Fibroblast of villous mesenchyme (primary cell): ENCODE data around the gene LMX1A. TPM values are rescaled to one million over a fixed set of nuclear protein-coding genes. Genes with fewer than 3 reads are reported as not detected.

Experiments used
- DNase-seq: peaks from one replicate; pipeline ENCODE4 v3.0.0-alpha.2; 2010; ENCODE audit warnings: low read depth
- H3K4me3 ChIP-seq: 2 replicates; pipeline ENCODE4 v1.5.1; 2011; ENCODE audit warnings: low read depth, mild to moderate bottlenecking, low read length
- CTCF ChIP-seq: IDR thresholded peaks from 2 replicates; pipeline ENCODE4 v1.5.1; 2012; ENCODE audit warnings: low read depth, mild to moderate bottlenecking, low read length; ENCODE audit not compliant: insufficient read depth
- total RNA-seq: library from RNA; depleted of rRNA; stranded (reverse); fragments of >200 nt; gene quantifications from 2 replicates; pipeline ENCODE4 v1.2.3, GENCODE V29; 2012

Gene LMX1A
- total RNA-seq, 1 donor, result not detected

GRCh38 chr1:165327538-165327937 lies 29.0 kb downstream of the LMX1A start:
- no peak for TF ChIP-seq CTCF
- H3K4me3 ChIP-seq, result no peak overlapping the region
- DNase-seq, result no peak

DNA sequence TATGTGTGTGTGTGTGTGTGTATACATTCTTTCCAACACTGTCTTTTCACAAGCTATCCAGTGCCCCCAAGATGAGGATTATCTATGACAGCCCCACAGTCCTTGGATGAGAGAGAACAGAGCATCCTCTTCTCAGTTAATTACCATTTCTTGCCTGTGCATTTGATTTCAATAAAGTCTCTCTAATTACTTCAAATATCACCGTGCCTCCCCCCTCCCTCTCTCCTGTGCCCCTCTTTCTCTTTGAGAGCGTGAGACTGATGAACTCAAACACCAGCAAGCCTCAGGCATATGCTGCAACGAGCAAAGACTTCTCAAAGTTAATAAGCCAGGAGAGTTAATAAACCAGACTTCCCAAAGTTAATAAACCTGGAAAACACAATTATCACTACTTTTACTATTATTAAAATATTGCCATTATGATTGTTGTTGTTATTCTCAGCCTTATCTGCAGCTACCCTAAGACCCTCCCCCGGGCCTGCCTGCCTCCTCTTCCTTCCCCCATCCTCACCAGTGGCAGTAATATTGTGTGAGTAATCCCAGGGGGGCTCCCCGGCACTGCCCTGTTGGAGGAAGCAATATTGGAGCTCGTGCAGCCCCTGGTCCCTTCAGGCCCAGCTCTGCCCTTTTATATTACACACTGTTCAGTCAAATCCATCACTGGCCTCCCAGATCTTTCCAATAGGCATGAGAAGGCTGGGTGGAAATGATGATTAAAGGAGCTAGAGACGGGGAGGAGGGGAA lies 30.9 kb downstream of the LMX1A start:
- no peak for TF ChIP-seq CTCF
- no peak for DNase-seq
- no peak overlapping the region for H3K4me3 ChIP-seq

DNA sequence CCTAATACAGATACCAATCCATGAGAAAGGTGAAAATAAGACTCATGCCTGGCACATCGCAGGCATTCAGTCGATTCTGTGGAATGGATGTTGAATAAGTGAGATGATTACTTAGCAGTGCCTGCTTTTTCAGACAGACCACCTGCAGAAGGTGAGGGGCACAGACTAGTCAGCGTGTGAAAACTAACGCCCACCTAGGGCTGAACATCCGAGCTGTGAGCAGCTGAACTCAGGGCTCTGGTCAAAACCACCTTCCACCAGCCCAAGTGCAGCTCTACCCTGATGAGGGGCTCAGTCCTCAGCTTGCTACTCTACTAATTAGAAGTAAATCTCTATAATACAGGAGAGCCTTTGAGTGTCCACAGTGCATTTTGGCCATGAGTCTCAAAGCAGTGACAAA lies 32.5 kb downstream of the LMX1A start:
- no peak for TF ChIP-seq CTCF
- H3K4me3 ChIP-seq, result no peak overlapping the region
- no peak for DNase-seq

- no peak for DNase-seq
- no peak for TF ChIP-seq CTCF
- no peak overlapping the region for H3K4me3 ChIP-seq
Measured at GRCh38 chr1:165317612-165318011, 38.9 kb downstream of the LMX1A start.

- TF ChIP-seq CTCF, result no peak
- H3K4me3 ChIP-seq, result no peak overlapping the region
- DNase-seq, result no peak
Measured at GRCh38 chr1:165316153-165316772, 40.3 kb downstream of the LMX1A start.

DNA sequence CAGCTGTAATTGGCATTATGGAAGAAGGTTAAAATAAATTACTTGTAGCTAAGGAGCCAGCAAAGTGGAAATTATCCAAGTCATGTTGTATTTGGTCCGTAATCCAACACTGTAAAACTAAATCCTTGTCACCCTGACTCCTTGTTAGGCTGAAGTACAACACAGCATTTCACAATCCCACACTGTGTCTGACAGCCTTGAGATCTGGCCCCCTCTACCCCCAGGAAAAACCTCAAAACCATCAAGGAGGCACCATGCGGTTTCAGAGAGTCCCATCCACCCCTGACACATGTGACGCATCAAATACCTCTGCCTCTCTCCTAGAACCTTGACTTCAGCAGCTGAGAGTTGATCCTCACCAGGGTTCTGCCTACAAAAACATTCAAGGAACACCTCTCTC lies 41.0 kb downstream of the LMX1A start:
- DNase-seq, result no peak
- TF ChIP-seq CTCF, result no peak
- H3K4me3 ChIP-seq, result no peak overlapping the region
